GM12874 (cell line): ENCODE data around the gene RNF13.

ENCODE experiments used
- CTCF ChIP-seq: IDR thresholded peaks from 2 replicates; pipeline ENCODE4 v1.5.1; 2011; ENCODE audit warnings: low read depth, mild to moderate bottlenecking, control low read depth, low read length, moderate library complexity; ENCODE audit not compliant: insufficient read depth

The RNF13 gene

GRCh38 chr3:149954812-149955211 lies 141.8 kb downstream of the RNF13 start:
- TF ChIP-seq CTCF: no peak

GRCh38 chr3:149955449-149955848 lies 142.4 kb downstream of the RNF13 start:
- TF ChIP-seq CTCF: no peak

- TF ChIP-seq CTCF: no peak
Measured at GRCh38 chr3:149957361-149958125, 144.5 kb downstream of the RNF13 start.

- no peak for TF ChIP-seq CTCF
Measured at GRCh38 chr3:149958171-149958796, 145.3 kb downstream of the RNF13 start.

- TF ChIP-seq CTCF: no peak
Measured at GRCh38 chr3:149959443-149959842, 146.4 kb downstream of the RNF13 start.

- TF ChIP-seq CTCF: no peak
Measured at GRCh38 chr3:149963485-149963884, 150.5 kb downstream of the RNF13 start.

- TF ChIP-seq CTCF: no peak
Measured at GRCh38 chr3:149964291-149964690, 151.3 kb downstream of the RNF13 start.
